HCEC 1CT (cell line): ENCODE results near the gene INTS15.
"Not testable (repeated sequence)": the region's sequence is repeated elsewhere in the genome, so short reads cannot be mapped to it uniquely, and the experiment has no call there.

ENCODE experiments used
- DNase-seq: peaks from one replicate; pipeline ENCODE4 v3.0.0-alpha.2; 2017

The INTS15 gene

DNA sequence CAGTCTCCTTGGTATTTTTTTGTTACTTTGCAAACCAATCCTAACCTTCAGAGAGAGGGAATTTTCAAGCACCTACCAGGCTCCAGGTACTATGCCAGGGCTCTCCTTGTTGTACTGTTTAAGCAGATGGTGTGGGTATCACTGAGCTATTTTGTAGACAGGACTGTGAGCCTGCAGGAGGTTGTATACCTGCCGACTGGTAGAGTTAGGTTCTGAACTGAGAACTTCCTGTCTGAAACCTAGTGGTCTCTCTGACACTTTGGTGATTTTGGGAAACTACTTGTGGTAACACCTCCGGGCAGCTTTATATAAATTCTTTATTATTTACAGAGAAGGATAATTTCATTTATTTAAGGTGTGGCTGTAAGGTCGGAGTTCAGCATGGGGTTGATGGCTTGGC lies 30.1 kb downstream of the INTS15 start:
- DNase-seq: no peak

DNA sequence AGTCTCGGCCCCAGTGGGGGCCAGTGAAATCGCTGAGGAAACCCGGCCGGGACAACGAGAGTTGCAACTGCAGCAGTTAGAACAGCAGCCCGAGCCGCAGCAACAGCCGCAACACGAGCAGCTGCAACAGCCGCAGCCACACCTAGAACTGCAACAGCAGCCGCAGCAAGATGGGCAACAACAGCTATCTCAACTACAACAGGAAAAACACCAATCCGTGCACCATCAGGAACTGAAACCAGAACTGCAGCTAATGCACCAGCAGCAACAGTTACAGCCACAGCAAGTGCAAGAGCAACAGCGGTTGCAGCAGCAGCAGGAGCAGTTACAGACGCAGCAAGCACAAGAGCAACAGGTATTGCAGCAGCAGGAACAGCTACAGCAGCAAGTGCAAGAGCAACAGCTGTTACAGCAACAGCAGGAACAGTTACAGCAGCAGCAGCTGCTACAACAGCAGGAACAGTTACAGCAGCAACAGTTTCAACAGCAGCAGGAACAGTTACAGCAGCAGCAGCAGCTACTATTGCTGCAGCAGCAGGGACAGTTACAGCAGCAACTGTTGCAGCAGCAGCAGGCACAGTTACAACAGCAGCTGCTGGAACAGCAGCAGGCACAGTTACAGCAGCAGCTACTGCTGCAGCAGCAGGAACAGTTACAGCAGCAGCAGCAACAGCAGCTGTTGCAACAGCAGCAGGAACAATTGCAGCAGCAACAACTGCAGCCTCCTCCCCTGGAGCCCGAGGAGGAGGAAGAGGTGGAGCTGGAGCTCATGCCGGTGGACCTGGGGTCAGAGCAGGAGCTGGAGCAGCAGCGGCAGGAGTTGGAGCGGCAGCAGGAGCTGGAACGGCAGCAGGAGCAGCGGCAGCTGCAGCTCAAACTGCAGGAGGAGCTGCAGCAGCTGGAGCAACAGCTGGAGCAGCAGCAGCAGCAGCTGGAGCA lies 31.6 kb downstream of the INTS15 start:
- DNase-seq: no peak

GRCh38 chr7:6622134-6622710 lies 32.4 kb downstream of the INTS15 start:
- DNase-seq: no peak

DNA sequence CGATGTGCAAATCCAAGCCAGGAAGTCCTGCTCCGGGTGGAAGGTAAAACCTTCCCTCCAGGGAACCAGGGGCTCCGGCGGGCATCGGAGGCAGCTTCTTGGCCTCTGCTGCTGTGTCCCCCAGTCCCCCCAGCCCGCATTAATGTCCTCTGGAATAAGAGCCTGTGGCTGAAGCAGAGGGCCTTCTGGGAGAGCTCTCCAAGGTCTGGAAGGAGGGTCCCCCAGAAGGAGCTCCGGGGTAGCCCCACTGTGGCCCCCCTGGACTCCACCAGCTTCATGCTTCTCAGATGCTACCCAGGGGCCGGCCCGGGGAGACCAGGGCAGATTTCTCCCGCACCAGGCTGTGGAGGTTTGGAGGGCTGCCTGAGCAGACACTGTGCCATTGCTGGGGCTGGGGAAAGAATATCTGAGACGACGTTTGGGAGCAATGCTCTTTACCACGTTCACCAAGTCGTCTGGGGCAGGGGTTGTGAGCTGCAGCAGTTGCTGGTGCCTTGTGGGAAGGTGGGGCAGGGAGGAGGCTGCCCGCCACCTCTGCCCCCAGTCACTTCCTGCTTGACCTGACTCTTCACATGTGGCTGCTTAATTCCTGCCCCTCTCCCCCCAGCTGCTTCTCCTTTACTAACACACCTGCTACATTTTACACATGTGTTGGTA lies 33.9 kb downstream of the INTS15 start:
- DNase-seq: no peak

DNA sequence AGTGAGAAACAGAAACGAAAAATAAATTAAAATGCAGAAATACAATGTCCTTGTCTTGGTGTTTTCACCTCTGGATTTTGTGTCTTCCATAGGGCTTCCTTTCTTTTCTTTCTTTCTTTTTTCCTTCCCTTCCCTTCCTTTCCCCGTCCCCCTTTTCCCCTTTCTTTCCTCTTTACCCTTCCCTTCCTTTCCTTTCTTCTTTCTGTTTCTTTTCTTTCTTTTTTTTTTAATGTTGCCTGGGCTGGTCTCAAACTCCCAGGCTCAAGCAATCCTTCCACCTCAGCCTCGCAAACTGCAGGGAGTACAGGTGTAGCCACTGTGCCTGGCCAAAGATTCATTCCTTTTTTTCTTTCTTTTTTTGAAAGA lies 34.4 kb downstream of the INTS15 start:
- no peak for DNase-seq

DNA sequence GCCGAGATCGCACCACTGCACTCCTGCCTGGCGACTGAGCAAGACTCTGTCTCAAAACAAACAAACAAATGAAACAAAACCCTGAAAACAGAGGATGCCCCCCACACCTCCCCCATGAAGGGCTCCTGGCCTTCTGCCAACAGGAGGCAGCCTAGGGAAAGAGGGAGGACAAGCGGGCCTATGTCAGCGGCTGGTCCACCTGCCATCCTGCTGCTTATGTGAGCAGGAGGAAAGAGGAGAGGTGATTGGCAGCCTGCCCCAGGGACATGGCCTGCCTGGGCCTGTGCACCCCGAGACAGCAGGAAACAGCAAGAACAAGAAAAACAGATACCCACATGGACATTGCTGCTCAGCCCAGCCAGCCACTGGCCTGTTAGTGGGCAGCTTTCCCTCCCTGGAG lies 38.2 kb downstream of the INTS15 start:
- DNase-seq: no peak

DNA sequence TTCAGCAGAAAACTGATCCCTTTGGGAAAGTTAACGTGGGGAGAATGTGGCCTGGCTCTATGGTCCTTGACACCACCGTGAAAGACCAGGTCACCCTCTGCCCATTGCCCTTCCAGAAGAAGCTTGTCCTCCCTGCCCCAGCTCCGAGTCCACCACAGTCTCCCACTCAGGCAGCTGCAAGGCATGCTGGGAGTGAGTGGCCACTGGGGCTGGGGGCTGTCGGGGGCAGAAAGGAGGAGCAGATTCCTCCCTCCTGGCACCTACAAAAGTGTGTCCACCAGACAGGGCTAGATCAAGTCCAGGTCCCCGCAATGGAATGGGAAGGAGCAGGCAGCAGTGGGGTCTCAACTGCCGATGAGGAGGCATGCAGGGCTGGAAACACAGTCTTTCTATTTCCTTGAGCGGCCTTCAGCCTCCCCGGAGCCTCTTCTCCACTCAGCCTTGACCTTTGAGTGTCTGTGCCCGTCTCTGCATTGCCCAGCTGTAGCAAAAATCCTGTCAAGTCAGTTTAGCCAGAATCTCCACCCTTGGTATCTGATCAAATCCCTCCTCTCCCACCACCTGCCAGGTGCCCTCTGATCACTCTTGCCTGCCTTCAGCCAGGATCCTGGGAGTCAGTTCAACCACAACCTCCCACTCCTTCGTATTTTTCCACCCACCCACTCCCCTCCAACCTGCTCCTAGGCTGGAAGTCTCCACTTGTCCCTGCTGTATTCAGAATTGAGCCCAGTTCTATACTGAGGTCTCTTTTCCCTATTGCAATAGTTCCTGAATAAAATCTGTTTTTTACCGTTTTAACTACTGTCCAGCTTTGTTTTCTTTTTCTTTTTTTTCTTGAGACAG lies 40.4 kb downstream of the INTS15 start:
- no peak for DNase-seq

DNA sequence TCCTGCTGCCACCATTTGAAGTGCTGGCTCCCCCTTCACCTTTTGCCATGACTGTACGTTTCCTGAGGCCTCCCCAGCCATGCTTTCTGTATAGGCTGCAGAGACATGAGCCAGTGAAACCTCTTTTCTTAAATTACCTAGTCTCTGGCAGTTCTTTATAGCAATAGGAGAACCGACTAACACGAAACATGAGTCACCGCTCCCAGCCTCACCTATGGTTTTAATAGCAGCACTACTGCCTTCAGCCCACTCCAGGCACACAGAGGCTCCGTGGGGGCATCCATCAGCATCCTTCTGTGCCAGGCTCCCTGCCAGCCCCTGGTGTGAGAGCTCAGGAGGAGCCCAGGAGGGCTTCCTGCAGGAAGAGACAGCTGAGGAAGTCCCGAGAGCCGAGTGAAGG lies 41.8 kb downstream of the INTS15 start:
- DNase-seq: no peak

- no peak for DNase-seq
Observed at GRCh38 chr7:6634021-6634420, 44.2 kb downstream of the INTS15 start.

DNA sequence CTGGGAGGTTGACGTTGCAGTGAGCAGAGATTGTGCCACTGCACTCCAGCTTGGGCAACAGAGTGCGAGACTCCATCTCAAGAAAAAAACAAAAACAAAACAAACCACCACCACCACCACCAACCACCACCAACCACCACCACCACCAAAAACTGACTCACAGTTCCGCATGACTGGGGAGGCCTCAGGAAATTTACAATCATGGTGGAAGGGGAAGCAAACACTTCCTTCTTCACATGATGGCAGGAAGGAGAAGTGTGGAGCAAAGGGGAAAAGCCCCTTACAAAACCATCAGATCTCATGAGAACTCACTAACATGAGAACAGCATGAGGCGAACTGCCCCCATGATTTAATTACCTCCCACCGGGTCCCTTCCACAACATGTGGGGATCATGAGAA lies 45.1 kb downstream of the INTS15 start:
- not testable (repeated sequence) for DNase-seq

DNA sequence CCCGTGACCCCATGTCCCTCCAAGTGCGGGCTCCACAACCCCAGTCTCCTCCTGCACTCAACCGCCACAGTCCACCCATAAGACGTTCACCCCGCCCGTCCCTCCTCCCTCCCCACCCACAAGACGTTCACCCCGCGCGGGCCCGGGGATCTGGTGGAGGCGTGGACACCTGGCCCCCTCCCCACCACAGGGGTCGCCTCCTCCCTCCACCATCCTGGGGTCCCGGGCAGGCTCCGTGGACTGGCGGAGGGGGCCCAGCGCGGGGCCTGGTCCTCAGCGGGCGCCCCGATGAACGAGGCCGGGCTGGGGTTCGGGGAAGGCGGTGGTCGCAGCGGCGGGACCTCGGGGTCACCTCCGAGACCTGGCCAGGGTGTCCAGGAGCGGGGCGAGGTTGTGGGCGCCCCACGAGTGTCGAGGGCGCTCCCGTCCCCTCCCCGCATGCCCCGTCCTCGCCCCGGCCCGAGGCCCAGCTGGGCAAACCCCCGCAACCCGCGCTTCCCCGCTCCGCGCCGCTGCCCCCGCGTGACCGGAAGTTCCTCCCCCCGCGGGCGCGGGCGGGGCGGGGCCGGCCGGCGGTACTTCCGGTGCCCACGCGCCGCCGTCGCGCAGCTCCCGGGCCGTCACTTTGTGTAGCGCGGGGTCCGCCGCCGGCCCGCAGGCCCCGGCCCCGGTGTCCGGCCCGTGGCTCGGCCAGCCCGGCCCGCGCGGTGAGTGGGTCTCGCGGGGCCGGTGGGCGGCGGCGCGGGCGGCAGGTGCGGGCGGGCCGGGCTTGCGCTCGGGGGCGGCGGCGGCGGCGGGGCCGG lies 47.1 kb downstream of the INTS15 start, which contains the start of gene ZNF316:
ZNF316 (plus strand) TSS at position 578 of the 803 bp plus-strand sequence. CDS start 5,092 bp downstream, outside the sequence.
- peak; percentile 36 for DNase-seq

DNA sequence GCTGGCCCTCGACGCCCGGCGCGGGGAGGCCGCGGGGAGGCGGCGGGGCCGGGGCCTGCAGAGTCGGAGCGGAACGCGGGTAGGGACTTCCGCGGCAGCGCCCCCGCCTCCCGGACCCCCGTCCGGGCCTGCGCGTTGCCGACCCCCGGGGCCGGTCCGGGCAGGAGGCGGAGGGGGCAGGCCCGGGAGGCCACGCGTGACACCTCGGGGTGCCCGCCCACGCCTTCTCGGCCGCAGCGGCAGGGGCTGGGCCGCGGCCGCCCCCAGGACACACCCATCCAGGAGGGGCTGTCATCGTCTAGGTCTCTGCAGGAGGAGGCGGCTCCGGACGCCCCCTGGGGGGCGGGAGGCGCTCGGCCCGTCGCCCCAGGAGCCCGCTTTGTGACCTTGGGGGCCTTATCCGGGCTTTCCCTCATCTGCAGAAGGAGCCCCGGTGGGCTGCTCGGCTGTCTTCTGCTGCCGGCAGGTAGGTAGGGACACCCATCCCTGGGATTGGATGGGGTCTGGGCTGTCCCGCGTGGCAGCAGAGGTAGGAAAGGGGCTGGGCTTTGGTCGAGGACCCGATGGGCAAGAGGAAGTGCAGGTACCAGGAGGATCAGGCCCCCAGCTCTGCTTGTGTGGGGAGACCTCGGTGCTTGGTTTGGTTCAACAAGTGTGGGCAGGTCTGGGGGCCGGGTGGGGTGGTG lies 47.9 kb downstream of the INTS15 start:
- no peak for DNase-seq

- no peak for DNase-seq
Observed at GRCh38 chr7:6639032-6639431, 49.2 kb downstream of the INTS15 start.

DNA sequence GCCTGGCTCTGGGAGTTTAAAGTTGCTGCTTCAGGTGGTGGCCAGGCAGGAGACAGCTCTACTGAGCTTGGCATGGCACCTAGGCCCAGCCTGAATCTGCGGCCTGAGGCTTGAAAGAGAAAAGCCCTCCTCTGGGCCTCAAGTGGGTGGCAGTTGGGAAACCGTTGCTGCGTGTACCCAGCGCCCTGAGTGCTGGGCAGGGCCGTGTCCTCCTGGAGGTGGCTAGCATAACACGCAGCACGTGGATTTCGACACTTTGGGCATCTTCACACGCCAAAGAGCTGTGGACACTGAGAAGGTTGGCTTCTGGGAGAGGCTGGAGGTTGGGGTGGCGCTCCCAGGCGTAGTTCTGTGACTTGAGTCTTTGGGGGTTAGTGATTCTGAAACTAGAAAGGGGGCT lies 49.8 kb downstream of the INTS15 start:
- DNase-seq: no peak

- DNase-seq: no peak
Observed at GRCh38 chr7:6640246-6640721, 50.5 kb downstream of the INTS15 start.

DNA sequence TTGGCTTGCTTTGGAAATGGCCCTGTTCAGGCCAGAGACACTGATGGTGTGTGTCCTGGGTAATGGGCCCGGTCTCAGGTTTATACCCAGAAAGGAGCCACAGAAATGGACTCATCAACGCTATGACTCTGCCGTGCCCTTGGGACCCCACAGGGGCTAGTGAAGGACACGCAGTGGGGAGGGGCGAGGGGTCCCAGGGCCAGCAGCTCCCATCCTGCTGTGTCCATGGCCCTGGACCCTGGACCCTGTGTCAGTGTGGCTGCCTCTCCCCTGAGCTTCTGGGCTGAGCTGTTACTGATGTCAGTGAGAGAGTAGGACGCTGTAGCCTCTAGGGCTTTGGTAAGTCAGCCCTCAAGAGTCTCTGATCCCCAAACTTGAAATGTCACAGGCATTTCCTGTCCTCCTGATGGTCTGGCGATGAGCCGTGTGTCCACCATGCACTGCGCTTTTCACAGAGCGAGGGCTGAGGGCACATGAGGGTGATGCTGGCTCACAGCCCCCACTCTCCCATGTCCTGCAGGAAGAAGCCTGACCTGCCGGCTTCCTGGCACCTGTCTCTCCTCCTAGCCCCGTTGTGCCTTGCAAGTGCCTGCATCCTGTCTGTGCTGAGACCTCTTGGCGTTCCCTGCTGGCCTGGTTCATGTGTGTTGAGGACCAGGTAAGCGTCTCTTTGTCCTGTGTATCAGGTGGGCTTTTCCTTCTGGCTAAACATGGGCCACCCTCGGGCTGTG lies 51.6 kb downstream of the INTS15 start:
- DNase-seq: no peak

DNA sequence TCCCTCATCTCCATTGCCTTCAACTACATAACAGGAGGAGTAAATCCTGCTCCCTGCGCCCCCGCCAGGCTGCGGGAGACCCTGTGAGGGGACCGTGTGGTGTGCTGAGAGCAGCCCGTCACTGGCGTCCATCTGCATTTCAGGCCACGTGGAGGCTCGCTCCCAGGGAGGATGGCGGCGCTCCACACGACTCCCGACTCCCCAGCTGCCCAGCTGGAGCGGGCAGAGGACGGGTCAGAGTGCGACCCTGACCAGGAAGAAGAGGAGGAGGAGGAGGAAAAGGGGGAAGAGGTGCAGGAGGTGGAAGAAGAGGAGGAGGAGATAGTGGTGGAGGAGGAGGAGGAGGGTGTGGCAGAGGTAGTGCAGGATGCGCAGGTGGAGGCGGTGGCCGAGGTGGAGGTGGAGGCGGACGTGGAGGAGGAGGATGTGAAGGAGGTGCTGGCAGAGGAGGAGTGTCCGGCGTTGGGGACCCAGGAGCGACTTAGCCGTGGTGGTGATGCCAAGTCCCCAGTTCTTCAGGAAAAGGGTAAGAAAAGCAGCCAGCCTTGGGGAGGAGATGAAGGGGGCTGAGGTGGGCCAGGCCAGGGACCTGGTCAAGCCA lies 52.5 kb downstream of the INTS15 start:
- DNase-seq: no peak

DNA sequence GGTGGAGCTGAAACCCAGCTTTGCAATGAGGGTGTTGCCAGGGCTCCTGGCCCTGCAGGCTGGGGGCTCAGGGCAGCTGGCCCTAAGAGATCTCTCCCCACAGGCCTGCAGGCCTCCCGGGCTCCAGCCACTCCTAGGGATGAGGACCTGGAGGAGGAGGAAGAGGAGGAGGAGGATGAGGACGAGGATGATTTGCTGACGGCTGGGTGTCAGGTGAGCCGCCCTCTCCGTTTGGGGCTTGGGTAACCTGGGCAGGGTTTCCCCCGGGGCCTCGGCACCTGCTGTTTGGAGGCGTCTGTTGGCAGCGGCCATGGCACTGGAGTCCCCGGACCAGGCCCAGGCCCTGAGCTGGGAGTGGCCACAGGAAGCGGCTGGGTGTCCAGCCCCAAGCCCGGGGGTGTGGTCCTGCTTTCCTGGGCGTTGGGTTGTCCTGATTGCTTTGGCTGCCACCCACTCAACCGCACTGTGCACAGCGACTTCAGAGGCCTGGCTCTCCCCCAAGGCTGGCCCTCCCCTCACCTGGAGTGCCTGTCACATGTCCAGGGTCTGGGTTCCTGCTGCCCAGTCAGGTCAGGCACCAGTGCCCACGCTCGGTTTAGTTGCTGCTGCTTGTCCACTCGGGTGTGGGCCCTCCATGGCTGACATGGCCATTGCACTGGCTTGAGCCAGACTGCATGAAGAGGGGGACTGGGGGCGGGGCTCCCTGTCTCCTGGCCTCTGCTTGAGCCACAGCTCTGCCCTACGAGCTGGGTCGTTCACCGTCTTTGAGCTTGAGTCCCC lies 53.2 kb downstream of the INTS15 start:
- no peak for DNase-seq

DNA sequence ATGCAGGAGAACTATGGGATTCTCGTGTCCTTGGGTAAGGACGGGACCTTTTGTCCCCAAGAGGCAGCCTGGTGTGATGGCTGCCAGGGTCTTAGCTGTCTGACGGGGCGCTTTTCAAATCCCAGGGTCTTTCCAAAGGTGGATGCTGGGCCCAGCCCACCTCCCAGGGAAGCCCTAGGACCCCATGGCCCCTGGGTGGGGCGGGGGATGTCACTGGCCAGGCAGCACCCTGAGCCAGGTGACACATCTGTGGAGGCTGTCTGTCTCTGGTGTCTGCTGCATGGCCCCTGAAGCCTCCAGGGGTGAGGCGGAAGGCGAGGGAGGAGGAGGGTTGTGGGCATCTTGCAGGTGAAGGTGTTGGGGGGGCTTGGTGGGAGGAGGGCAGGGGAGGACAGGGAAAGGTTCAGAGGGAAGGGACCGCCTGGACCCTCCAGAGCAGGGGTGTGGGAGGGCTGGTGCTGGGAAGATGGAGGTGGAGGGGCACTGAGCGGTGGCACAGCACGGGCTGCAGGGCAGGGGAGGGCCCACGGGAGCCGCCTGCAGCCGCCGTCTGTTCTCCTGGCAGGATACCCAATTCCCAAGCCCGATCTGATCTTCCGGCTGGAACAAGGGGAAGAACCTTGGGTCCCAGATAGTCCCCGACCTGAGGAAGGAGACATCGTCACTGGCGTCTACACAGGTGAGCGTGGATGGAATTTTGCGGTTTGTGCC lies 54.2 kb downstream of the INTS15 start:
- no peak for DNase-seq
